WTC11 (cell line): Measurements from ENCODE around the gene ETV6. TPM values are rescaled to one million over a fixed set of nuclear protein-coding genes. Genes with fewer than 3 reads are reported as not detected.

Source experiments
- ATAC-seq: fragments of 200-7000 bp; cut with Tn5 transposase; 2 replicates; pipeline ENCODE4 v1.10.0; 2021; ENCODE audit warnings: mild to moderate bottlenecking, moderate library complexity
- CTCF ChIA-PET: fragments of 300-600 bp; sonication (Branson Sonifier 250); formaldehyde crosslinking; loops from one replicate; lab custom pipeline; 2021; ENCODE audit warnings: antibody characterized with exemption; lab: Charles Lee
- POLR2A ChIA-PET: fragments of 350-600 bp; sonication (Branson Sonifier 250); formaldehyde crosslinking; loops from one replicate; lab custom pipeline; 2021; ENCODE audit warnings: antibody characterized with exemption; lab: Charles Lee
- DNase-seq: peaks from one replicate; pipeline ENCODE4 v3.0.0; 2021; ENCODE audit warnings: low spot score
- H3K27ac Mint-ChIP-seq: 2 replicates; pipeline ENCODE4 v1.8.0; 2021; ENCODE audit warnings: mixed read lengths
- H3K27me3 Mint-ChIP-seq: 2 replicates; pipeline ENCODE4 v1.8.0; 2021; ENCODE audit warnings: low read depth, mild to moderate bottlenecking, moderate library complexity, mixed read lengths
- H3K36me3 Mint-ChIP-seq: 2 replicates; pipeline ENCODE4 v1.8.0; 2021; ENCODE audit warnings: mixed read lengths
- H3K4me1 Mint-ChIP-seq: 2 replicates; pipeline ENCODE4 v1.8.0; 2022; ENCODE audit warnings: mixed read lengths
- H3K4me3 Mint-ChIP-seq: 2 replicates; pipeline ENCODE4 v1.8.0; 2021; ENCODE audit warnings: mild to moderate bottlenecking, moderate library complexity, mixed read lengths
- H3K9me3 Mint-ChIP-seq: 2 replicates; pipeline ENCODE4 v1.8.0; 2021; ENCODE audit warnings: mixed read lengths
- ATF3 ChIP-seq: sonication (generic); formaldehyde crosslinking; conservative IDR thresholded peaks from 2 replicates; pipeline ENCODE4 v1.8.1; 2022; ENCODE audit warnings: mild to moderate bottlenecking, missing genetic modification reagents
- ETV6 ChIP-seq: sonication (generic); formaldehyde crosslinking; IDR thresholded peaks from 2 replicates; pipeline ENCODE4 v1.8.1; 2022; ENCODE audit warnings: mild to moderate bottlenecking, missing genetic modification reagents
- FOXJ3 ChIP-seq: sonication (generic); formaldehyde crosslinking; IDR thresholded peaks from 2 replicates; pipeline ENCODE4 v1.9.0; 2021; ENCODE audit warnings: missing genetic modification reagents, mild to moderate bottlenecking, borderline replicate concordance
- GRHL2 ChIP-seq: fragments of 250-450 bp; sonication (Bioruptor Pico); IDR thresholded peaks from 2 replicates; pipeline ENCODE4 v1.8.0; 2022; ENCODE audit warnings: mild to moderate bottlenecking, moderate library complexity; ENCODE audit not compliant: insufficient replicate concordance, severe bottlenecking
- IRF2 ChIP-seq: sonication (generic); formaldehyde crosslinking; IDR thresholded peaks from 2 replicates; pipeline ENCODE4 v1.8.0; 2022; ENCODE audit warnings: low read depth, missing genetic modification reagents, borderline replicate concordance
- MYBL2 ChIP-seq: sonication (generic); formaldehyde crosslinking; IDR thresholded peaks from 2 replicates; pipeline ENCODE4 v1.8.1; 2023; ENCODE audit warnings: mild to moderate bottlenecking, moderate library complexity, missing genetic modification reagents
- NFATC4 ChIP-seq: fragments of 250-450 bp; sonication (Bioruptor Pico); IDR thresholded peaks from 2 replicates; pipeline ENCODE4 v1.9.0; 2021; ENCODE audit warnings: mild to moderate bottlenecking
- NFYB ChIP-seq: sonication (generic); formaldehyde crosslinking; conservative IDR thresholded peaks from 2 replicates; pipeline ENCODE4 v1.8.0; 2022; ENCODE audit warnings: low read depth, missing genetic modification reagents
- NR1H2 ChIP-seq: sonication (generic); formaldehyde crosslinking; IDR thresholded peaks from 2 replicates; pipeline ENCODE4 v1.9.0; 2021; ENCODE audit warnings: mild to moderate bottlenecking, moderate library complexity, missing genetic modification reagents
- OVOL2 ChIP-seq: fragments of 250-450 bp; sonication (Bioruptor Pico); IDR thresholded peaks from 2 replicates; pipeline ENCODE4 v1.9.0; 2021; ENCODE audit warnings: mild to moderate bottlenecking, borderline replicate concordance
- SOX15 ChIP-seq: fragments of 250-450 bp; sonication (Bioruptor Pico); IDR thresholded peaks from 2 replicates; pipeline ENCODE4 v1.9.0; 2021; ENCODE audit warnings: mild to moderate bottlenecking
- ZBTB43 ChIP-seq: sonication (generic); formaldehyde crosslinking; IDR thresholded peaks from 2 replicates; pipeline ENCODE4 v1.8.1; 2023; ENCODE audit warnings: mild to moderate bottlenecking, missing genetic modification reagents
- ZNF416 ChIP-seq: fragments of 250-450 bp; sonication (Bioruptor Pico); IDR thresholded peaks from 2 replicates; pipeline ENCODE4 v1.9.0; 2021; ENCODE audit warnings: mild to moderate bottlenecking, inconsistent platforms
- ZNF671 ChIP-seq: fragments of 250-450 bp; sonication (Bioruptor Pico); IDR thresholded peaks from 2 replicates; pipeline ENCODE4 v1.8.0; 2021; ENCODE audit warnings: mild to moderate bottlenecking
- total RNA-seq: library from RNA; stranded (reverse); gene quantifications from 3 replicates; pipeline ENCODE4 v1.2.3, GENCODE V29; 2021
- TF ChIP-seq, protein P1 (sequence below): sonication (generic); formaldehyde crosslinking; IDR thresholded peaks from 2 replicates; pipeline ENCODE4 v1.8.0; 2022; ENCODE audit warnings: mild to moderate bottlenecking, missing genetic modification reagents
- TF ChIP-seq, protein P2 (sequence below): fragments of 250-450 bp; sonication (Bioruptor Pico); IDR thresholded peaks from 2 replicates; pipeline ENCODE4 v1.8.0; 2021; ENCODE audit warnings: mild to moderate bottlenecking
- TF ChIP-seq, protein P3 (sequence below): sonication (generic); formaldehyde crosslinking; IDR thresholded peaks from 2 replicates; pipeline ENCODE4 v1.8.1; 2023; ENCODE audit warnings: mild to moderate bottlenecking, missing genetic modification reagents
- TF ChIP-seq, protein P4 (sequence below): fragments of 250-450 bp; sonication (Bioruptor Pico); IDR thresholded peaks from 2 replicates; pipeline ENCODE4 v1.9.0; 2021; ENCODE audit warnings: mild to moderate bottlenecking
- TF ChIP-seq, protein P5 (sequence below): sonication (generic); formaldehyde crosslinking; IDR thresholded peaks from 2 replicates; pipeline ENCODE4 v1.8.1; 2022; ENCODE audit warnings: missing genetic modification reagents, borderline replicate concordance
- TF ChIP-seq, protein P6 (sequence below): sonication (generic); formaldehyde crosslinking; IDR thresholded peaks from 2 replicates; pipeline ENCODE4 v1.8.0; 2022; ENCODE audit warnings: mild to moderate bottlenecking, missing genetic modification reagents

The ETV6 gene
- total RNA-seq, 1 experiment from 2014 or later = 23.5 TPM

- peaks cover 22% of the 10 kb centered on the region for H3K4me1 Mint-ChIP-seq
- no peak overlapping the region for H3K4me3 Mint-ChIP-seq
- CTCF ChIA-PET = interaction anchor here (1.3 to 1.4 kb wide), 2 partner anchors 64 to 388 kb away, joined by 3 to 4 read pairs; no protein-coding TSS in a partner anchor
- no peak overlapping the region for H3K27ac Mint-ChIP-seq
- H3K27me3 Mint-ChIP-seq = no peaks in the 10 kb centered on the region
- no peaks in the 10 kb centered on the region for H3K36me3 Mint-ChIP-seq
- DNase-seq = no peak
- H3K9me3 Mint-ChIP-seq = no peaks in the 10 kb centered on the region
- no peak for ATAC-seq
- TF ChIP-seq, protein P1, sequence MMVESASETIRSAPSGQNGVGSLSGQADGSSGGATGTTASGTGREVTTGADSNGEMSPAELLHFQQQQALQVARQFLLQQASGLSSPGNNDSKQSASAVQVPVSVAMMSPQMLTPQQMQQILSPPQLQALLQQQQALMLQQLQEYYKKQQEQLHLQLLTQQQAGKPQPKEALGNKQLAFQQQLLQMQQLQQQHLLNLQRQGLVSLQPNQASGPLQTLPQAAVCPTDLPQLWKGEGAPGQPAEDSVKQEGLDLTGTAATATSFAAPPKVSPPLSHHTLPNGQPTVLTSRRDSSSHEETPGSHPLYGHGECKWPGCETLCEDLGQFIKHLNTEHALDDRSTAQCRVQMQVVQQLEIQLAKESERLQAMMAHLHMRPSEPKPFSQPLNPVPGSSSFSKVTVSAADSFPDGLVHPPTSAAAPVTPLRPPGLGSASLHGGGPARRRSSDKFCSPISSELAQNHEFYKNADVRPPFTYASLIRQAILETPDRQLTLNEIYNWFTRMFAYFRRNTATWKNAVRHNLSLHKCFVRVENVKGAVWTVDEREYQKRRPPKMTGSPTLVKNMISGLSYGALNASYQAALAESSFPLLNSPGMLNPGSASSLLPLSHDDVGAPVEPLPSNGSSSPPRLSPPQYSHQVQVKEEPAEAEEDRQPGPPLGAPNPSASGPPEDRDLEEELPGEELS (CRISPR knock-in tag) = no peak
- TF ChIP-seq GRHL2 (CRISPR knock-in tag) (no peak), OVOL2 (CRISPR knock-in tag) (no peak), ATF3 (CRISPR knock-in tag) (no peak), NR1H2 (no peak), MYBL2 (no peak), ZNF416 (no peak), FOXJ3 (CRISPR knock-in tag) (no peak), NFYB (CRISPR knock-in tag) (no peak), ETV6 (CRISPR knock-in tag) (no peak), SOX15 (CRISPR knock-in tag) (no peak), ZBTB43 (no peak), NFATC4 (CRISPR knock-in tag) (no peak), ZNF671 (CRISPR knock-in tag) (no peak), IRF2 (CRISPR knock-in tag) (no peak)
- TF ChIP-seq, protein P2, sequence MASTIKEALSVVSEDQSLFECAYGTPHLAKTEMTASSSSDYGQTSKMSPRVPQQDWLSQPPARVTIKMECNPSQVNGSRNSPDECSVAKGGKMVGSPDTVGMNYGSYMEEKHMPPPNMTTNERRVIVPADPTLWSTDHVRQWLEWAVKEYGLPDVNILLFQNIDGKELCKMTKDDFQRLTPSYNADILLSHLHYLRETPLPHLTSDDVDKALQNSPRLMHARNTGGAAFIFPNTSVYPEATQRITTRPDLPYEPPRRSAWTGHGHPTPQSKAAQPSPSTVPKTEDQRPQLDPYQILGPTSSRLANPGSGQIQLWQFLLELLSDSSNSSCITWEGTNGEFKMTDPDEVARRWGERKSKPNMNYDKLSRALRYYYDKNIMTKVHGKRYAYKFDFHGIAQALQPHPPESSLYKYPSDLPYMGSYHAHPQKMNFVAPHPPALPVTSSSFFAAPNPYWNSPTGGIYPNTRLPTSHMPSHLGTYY (CRISPR knock-in tag) = no peak
- TF ChIP-seq, protein P3, sequence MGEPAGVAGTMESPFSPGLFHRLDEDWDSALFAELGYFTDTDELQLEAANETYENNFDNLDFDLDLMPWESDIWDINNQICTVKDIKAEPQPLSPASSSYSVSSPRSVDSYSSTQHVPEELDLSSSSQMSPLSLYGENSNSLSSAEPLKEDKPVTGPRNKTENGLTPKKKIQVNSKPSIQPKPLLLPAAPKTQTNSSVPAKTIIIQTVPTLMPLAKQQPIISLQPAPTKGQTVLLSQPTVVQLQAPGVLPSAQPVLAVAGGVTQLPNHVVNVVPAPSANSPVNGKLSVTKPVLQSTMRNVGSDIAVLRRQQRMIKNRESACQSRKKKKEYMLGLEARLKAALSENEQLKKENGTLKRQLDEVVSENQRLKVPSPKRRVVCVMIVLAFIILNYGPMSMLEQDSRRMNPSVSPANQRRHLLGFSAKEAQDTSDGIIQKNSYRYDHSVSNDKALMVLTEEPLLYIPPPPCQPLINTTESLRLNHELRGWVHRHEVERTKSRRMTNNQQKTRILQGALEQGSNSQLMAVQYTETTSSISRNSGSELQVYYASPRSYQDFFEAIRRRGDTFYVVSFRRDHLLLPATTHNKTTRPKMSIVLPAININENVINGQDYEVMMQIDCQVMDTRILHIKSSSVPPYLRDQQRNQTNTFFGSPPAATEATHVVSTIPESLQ (CRISPR knock-in tag) = no peak
- TF ChIP-seq, protein P4, sequence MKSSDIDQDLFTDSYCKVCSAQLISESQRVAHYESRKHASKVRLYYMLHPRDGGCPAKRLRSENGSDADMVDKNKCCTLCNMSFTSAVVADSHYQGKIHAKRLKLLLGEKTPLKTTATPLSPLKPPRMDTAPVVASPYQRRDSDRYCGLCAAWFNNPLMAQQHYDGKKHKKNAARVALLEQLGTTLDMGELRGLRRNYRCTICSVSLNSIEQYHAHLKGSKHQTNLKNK (CRISPR knock-in tag) = no peak
- TF ChIP-seq, protein P5, sequence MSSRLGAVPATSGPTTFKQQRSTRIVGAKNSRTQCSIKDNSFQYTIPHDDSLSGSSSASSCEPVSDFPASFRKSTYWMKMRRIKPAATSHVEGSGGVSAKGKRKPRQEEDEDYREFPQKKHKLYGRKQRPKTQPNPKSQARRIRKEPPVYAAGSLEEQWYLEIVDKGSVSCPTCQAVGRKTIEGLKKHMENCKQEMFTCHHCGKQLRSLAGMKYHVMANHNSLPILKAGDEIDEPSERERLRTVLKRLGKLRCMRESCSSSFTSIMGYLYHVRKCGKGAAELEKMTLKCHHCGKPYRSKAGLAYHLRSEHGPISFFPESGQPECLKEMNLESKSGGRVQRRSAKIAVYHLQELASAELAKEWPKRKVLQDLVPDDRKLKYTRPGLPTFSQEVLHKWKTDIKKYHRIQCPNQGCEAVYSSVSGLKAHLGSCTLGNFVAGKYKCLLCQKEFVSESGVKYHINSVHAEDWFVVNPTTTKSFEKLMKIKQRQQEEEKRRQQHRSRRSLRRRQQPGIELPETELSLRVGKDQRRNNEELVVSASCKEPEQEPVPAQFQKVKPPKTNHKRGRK = no peak
- TF ChIP-seq, protein P6, sequence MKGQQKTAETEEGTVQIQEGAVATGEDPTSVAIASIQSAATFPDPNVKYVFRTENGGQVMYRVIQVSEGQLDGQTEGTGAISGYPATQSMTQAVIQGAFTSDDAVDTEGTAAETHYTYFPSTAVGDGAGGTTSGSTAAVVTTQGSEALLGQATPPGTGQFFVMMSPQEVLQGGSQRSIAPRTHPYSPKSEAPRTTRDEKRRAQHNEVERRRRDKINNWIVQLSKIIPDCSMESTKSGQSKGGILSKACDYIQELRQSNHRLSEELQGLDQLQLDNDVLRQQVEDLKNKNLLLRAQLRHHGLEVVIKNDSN (CRISPR knock-in tag) = no peak
- POLR2A ChIA-PET = interaction anchor here (0.6 kb wide), 1 partner anchor 1074 kb away, joined by 3 read pairs; no protein-coding TSS in a partner anchor
Measured at GRCh38 chr12:11645391-11645790, 4.1 kb upstream of the ETV6 start.
